Adrenal gland (tissue), 5 donors: ENCODE data around the gene HS3ST5.

Source experiments
- POLR2A ChIP-seq, 2 donors: fragments of 450-650 bp; IDR thresholded peaks; one replicate each; pipeline ENCODE4 v1.6.1; 2017; ENCODE audit warnings: antibody characterized with exemption in 2 of 2, mild to moderate bottlenecking in 2 of 2, moderate library complexity in 1 of 2
- TF ChIP-seq, protein P1 (sequence below), 6 experiments: fragments of 450-650 bp in 4 of 6; fragments of 200-600 bp in 2 of 6; sonication (generic) in 1 of 6; IDR thresholded peaks; 1 replicate in 5 of 6; 2 replicates in 1 of 6; pipeline versions ENCODE4 v1.5.1 to v1.8.0; 2016 to 2021; ENCODE audit warnings: antibody characterized with exemption in 6 of 6, mild to moderate bottlenecking in 2 of 6, moderate library complexity in 1 of 6
- donor health status: DM: no; HTN: no; CAD: no.

DNA sequence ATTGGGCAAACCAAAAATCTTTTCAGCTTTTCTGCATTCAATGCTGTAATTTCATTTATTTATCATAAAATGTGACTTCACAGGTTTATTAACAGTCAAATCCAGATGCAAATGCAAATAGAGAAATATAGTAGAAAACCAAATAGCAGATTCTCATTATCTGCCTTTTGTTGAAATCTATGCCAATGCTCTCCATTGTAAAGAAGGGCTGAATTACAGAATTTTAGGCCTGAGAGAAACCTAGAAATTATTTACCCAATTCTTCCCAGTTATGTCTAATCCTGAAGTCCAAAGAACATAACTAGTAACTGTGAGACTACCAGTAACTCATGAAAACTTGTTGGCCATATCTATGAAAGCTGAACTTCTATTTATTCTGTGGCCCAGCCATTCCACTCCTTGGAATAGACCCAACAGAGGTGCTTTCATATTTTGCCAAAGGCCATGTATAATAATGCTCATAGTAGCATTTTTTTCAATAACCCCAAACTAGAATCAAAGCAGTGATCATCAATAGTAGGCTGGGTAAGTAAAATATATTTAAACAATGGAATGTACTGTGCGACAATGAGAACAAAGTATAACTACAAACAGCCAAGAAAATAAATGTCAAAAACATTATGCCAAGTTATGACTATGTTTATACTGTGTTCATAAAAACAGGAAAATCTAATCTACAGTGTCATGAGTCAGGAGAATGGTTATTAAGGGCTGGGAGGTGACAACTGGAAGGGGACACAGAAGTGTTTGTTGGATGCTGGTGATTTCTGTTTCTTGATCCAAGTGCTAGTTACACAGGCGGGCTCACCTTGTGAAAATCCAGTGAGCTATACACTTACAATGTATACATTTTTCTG lies 183.8 kb downstream of the HS3ST5 start:
- TF ChIP-seq, protein P1, sequence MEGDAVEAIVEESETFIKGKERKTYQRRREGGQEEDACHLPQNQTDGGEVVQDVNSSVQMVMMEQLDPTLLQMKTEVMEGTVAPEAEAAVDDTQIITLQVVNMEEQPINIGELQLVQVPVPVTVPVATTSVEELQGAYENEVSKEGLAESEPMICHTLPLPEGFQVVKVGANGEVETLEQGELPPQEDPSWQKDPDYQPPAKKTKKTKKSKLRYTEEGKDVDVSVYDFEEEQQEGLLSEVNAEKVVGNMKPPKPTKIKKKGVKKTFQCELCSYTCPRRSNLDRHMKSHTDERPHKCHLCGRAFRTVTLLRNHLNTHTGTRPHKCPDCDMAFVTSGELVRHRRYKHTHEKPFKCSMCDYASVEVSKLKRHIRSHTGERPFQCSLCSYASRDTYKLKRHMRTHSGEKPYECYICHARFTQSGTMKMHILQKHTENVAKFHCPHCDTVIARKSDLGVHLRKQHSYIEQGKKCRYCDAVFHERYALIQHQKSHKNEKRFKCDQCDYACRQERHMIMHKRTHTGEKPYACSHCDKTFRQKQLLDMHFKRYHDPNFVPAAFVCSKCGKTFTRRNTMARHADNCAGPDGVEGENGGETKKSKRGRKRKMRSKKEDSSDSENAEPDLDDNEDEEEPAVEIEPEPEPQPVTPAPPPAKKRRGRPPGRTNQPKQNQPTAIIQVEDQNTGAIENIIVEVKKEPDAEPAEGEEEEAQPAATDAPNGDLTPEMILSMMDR (IDR thresholded peaks at IDR 0.05): no peak
- no peak for TF ChIP-seq POLR2A (IDR thresholded peaks at IDR 0.05)
